ENCODE results near the gene FHOD3. TPM values are rescaled to one million over a fixed set of nuclear protein-coding genes. Genes with fewer than 3 reads are reported as not detected.

Gene FHOD3
- total RNA-seq, 1 donor from 2014 or later: 8.9 TPM

- peaks cover 11% of the 10 kb centered on the region for H3K27me3 Mint-ChIP-seq (ENCODE audit: low read depth)
- no peak for DNase-seq (ENCODE audit: low spot score)
- H3K27ac Mint-ChIP-seq (ENCODE audit: unreplicated experiment): no peak overlapping the region
- no peaks in the 10 kb centered on the region for H3K9me3 Mint-ChIP-seq (ENCODE audit: low read depth)
- H3K4me1 Mint-ChIP-seq (ENCODE audit: low read depth): peaks cover 4% of the 10 kb centered on the region
- H3K36me3 Mint-ChIP-seq (ENCODE audit: low read depth): peaks cover 4% of the 10 kb centered on the region
- H3K4me3 Mint-ChIP-seq (ENCODE audit: unreplicated experiment): no peak overlapping the region
- TF ChIP-seq CTCF (IDR thresholded peaks at IDR 0.05): no peak
These were observed 406.6 kb downstream of the FHOD3 start for GRCh38 chr18:36704156-36704555.

GRCh38 chr18:36706134-36706881, 408.8 kb downstream of the FHOD3 start:
- Mint-ChIP-seq H3K9me3 (ENCODE audit: low read depth) (no peaks in the 10 kb centered on the region), H3K4me1 (ENCODE audit: low read depth) (peaks cover 4% of the 10 kb centered on the region), H3K36me3 (ENCODE audit: low read depth) (no peaks in the 10 kb centered on the region), H3K27me3 (ENCODE audit: low read depth) (peaks cover 2% of the 10 kb centered on the region), H3K27ac (ENCODE audit: unreplicated experiment) (no peak overlapping the region), H3K4me3 (ENCODE audit: unreplicated experiment) (no peak overlapping the region)
- no peak for TF ChIP-seq CTCF (IDR thresholded peaks at IDR 0.05)
- DNase-seq (ENCODE audit: low spot score): no peak

GRCh38 chr18:36708366-36708765, 410.9 kb downstream of the FHOD3 start:
- Mint-ChIP-seq H3K27ac (ENCODE audit: unreplicated experiment) (no peak overlapping the region), H3K4me1 (ENCODE audit: low read depth) (peaks cover 4% of the 10 kb centered on the region), H3K27me3 (ENCODE audit: low read depth) (peaks cover 2% of the 10 kb centered on the region), H3K9me3 (ENCODE audit: low read depth) (no peaks in the 10 kb centered on the region), H3K36me3 (ENCODE audit: low read depth) (peaks cover 3% of the 10 kb centered on the region), H3K4me3 (ENCODE audit: unreplicated experiment) (no peak overlapping the region)
- DNase-seq (ENCODE audit: low spot score): no peak
- TF ChIP-seq CTCF (IDR thresholded peaks at IDR 0.05): no peak

GRCh38 chr18:36709315-36709714, 411.8 kb downstream of the FHOD3 start:
- TF ChIP-seq CTCF (IDR thresholded peaks at IDR 0.05): no peak
- peaks cover 4% of the 10 kb centered on the region for H3K4me1 Mint-ChIP-seq (ENCODE audit: low read depth)
- peaks cover 3% of the 10 kb centered on the region for H3K36me3 Mint-ChIP-seq (ENCODE audit: low read depth)
- no peak for DNase-seq (ENCODE audit: low spot score)
- no peak overlapping the region for H3K4me3 Mint-ChIP-seq (ENCODE audit: unreplicated experiment)
- peaks cover 2% of the 10 kb centered on the region for H3K27me3 Mint-ChIP-seq (ENCODE audit: low read depth)
- no peak overlapping the region for H3K27ac Mint-ChIP-seq (ENCODE audit: unreplicated experiment)
- no peaks in the 10 kb centered on the region for H3K9me3 Mint-ChIP-seq (ENCODE audit: low read depth)

- H3K27me3 Mint-ChIP-seq (ENCODE audit: low read depth): no peaks in the 10 kb centered on the region
- no peaks in the 10 kb centered on the region for H3K4me1 Mint-ChIP-seq (ENCODE audit: low read depth)
- TF ChIP-seq CTCF (IDR thresholded peaks at IDR 0.05): no peak
- no peak for DNase-seq (ENCODE audit: low spot score)
- H3K4me3 Mint-ChIP-seq (ENCODE audit: unreplicated experiment): no peak overlapping the region
- no peaks in the 10 kb centered on the region for H3K9me3 Mint-ChIP-seq (ENCODE audit: low read depth)
- peaks cover 3% of the 10 kb centered on the region for H3K36me3 Mint-ChIP-seq (ENCODE audit: low read depth)
- H3K27ac Mint-ChIP-seq (ENCODE audit: unreplicated experiment): no peak overlapping the region
These were observed 413.7 kb downstream of the FHOD3 start for GRCh38 chr18:36711014-36711725.

All from chondrocyte (in vitro differentiated cells).